C4-2B (cell line): ENCODE data around the gene FGFR3.

Experiments used
- CTCF ChIP-seq: fragments of 450-650 bp; conservative IDR thresholded peaks from 2 replicates; pipeline ENCODE4 v1.5.1; 2017; ENCODE audit warnings: mild to moderate bottlenecking
- ZFX ChIP-seq: fragments of 450-650 bp; IDR thresholded peaks from 2 replicates; pipeline ENCODE4 v1.6.1; 2017

- TF ChIP-seq CTCF (no peak), ZFX (no peak)
Measured at GRCh38 chr4:1771555-1772305, 21.4 kb upstream of the FGFR3 start.
